Peyer's patch (tissue), 4 donors: ENCODE measurements around the gene PLB1. TPM values are rescaled to one million over a fixed set of nuclear protein-coding genes. Genes with fewer than 3 reads are reported as not detected.

Source experiments
- DNase-seq, 3 donors: peaks; one replicate each; pipeline ENCODE4 v3.0.0-alpha.2; 2017 to 2019
- H3K27ac ChIP-seq, 4 donors: fragments of 200-600 bp; sonication (generic); one replicate each; pipeline ENCODE4 v1.5.1; 2016 to 2019
- H3K27me3 ChIP-seq, 2 donors: fragments of 200-600 bp; sonication (generic); one replicate each; pipeline ENCODE4 v1.5.1; 2019
- H3K36me3 ChIP-seq, 3 donors: fragments of 200-600 bp; sonication (generic); one replicate each; pipeline ENCODE4 v1.5.1; 2016 to 2019
- H3K4me1 ChIP-seq, 4 donors: fragments of 200-600 bp; sonication (generic); one replicate each; pipeline ENCODE4 v1.5.1; 2016 to 2019
- H3K4me3 ChIP-seq, 4 donors: fragments of 200-600 bp; sonication (generic); 1 replicate in 3 of 4; 2 replicates in 1 of 4; pipeline ENCODE4 v1.5.1; 2016 to 2019; ENCODE audit warnings: mild to moderate bottlenecking in 1 of 4
- H3K9me3 ChIP-seq, 4 donors: fragments of 200-600 bp; sonication (generic); one replicate each; pipeline ENCODE4 v1.5.1; 2016 to 2019; ENCODE audit warnings: mild to moderate bottlenecking in 1 of 4
- POLR2A ChIP-seq, 2 donors: fragments of 450-650 bp; IDR thresholded peaks; one replicate each; pipeline ENCODE4 v1.5.1; 2017; ENCODE audit warnings: antibody characterized with exemption in 2 of 2, mild to moderate bottlenecking in 2 of 2, moderate library complexity in 2 of 2
- total RNA-seq, 4 donors: library from RNA; depleted of rRNA; stranded (reverse); fragments of >200 nt; gene quantifications; one replicate each; pipeline ENCODE4 v1.1.0, GENCODE V29; 2016
- TF ChIP-seq, protein P1 (sequence below), 6 experiments: fragments of 450-650 bp in 4 of 6; fragments of 200-600 bp in 2 of 6; sonication (generic) in 1 of 6; IDR thresholded peaks; one replicate each; pipeline ENCODE4 v1.5.1; 2017 to 2019; ENCODE audit warnings: antibody characterized with exemption in 6 of 6, mild to moderate bottlenecking in 3 of 6, moderate library complexity in 1 of 6

Gene PLB1
- total RNA-seq, 4 donors from 2014 or later = 9.1 to 345 (median 146) TPM

GRCh38 chr2:28463211-28463816 is 32.5 kb upstream of the PLB1 start:
- TF ChIP-seq, protein P1, sequence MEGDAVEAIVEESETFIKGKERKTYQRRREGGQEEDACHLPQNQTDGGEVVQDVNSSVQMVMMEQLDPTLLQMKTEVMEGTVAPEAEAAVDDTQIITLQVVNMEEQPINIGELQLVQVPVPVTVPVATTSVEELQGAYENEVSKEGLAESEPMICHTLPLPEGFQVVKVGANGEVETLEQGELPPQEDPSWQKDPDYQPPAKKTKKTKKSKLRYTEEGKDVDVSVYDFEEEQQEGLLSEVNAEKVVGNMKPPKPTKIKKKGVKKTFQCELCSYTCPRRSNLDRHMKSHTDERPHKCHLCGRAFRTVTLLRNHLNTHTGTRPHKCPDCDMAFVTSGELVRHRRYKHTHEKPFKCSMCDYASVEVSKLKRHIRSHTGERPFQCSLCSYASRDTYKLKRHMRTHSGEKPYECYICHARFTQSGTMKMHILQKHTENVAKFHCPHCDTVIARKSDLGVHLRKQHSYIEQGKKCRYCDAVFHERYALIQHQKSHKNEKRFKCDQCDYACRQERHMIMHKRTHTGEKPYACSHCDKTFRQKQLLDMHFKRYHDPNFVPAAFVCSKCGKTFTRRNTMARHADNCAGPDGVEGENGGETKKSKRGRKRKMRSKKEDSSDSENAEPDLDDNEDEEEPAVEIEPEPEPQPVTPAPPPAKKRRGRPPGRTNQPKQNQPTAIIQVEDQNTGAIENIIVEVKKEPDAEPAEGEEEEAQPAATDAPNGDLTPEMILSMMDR (IDR thresholded peaks at IDR 0.05) = no peak
- TF ChIP-seq POLR2A (IDR thresholded peaks at IDR 0.05) = no peak
- no peaks in the 10 kb centered on the region for H3K27me3 ChIP-seq

DNA sequence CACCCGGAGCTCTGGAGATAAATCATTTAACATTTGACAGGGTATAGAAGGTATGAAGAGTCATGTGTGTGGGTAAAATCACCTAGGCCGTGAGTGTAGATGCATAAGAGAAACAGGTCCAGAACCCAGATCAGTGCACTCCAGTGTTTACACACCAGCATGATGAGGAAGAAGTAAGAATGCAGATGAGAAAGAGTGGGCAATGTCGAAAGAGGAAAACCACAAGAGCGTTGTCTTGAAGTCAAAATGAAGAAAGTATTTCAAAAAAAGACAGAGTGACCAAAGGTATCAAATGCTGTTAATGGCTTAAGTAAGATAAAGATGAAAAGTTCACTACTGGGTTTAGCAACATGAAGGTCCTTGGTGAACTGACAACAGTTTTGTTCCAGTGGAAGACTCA is 32.0 kb upstream of the PLB1 start:
- Histone ChIP-seq H3K36me3 (no peaks in the 10 kb centered on the region), H3K27me3 (no peaks in the 10 kb centered on the region), H3K4me3 (no peak overlapping the region), H3K4me1 (no peaks in the 10 kb centered on the region), H3K9me3 (no peaks in the 10 kb centered on the region), H3K27ac (no peak overlapping the region)
- DNase-seq = peak in 1 of 3 donors; percentile 2
- no peak for TF ChIP-seq POLR2A (IDR thresholded peaks at IDR 0.05)
- TF ChIP-seq, protein P1 (IDR thresholded peaks at IDR 0.05) = no peak

More at GRCh38 chr2:28463211-28463816, 32.5 kb upstream of the PLB1 start:
- Histone ChIP-seq H3K4me1 (no peaks in the 10 kb centered on the region), H3K4me3 (no peak overlapping the region), H3K27ac (no peak overlapping the region), H3K9me3 (no peaks in the 10 kb centered on the region), H3K36me3 (no peaks in the 10 kb centered on the region)
- no peak for DNase-seq

DNA sequence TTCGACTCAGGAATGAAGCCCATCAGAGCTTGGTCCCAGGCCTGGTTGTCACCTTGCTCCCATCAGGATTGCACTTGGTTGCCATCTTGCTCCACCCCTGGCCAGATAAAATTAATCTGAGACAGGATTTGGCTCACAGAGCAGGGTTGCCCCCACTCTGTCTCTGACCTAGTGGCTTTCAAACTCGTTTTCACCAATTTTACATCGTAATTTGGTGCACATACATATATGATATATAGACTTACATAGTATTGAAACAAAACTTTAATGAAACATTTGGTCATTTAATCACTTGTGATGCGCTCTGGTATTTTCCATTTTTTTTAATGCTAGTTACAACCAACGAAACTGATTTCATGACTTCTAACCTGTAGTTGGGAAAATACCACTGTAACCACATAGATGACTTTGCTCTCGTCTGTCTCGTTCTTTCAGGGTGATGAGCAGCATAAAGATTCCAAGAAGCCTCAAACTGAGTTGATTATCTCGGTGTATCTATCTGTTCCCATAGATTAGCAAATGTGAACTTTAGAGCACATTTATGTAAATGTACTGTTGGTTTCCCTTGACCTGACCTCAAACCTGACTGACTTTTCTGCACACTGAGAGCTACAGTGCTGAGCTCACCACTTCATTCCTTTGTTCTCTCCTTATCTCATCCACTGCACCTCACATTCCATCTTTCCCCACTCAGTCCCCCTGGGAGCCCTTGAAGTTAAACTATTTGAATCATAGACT is 30.5 kb upstream of the PLB1 start:
- Histone ChIP-seq H3K9me3 (no peaks in the 10 kb centered on the region), H3K36me3 (no peaks in the 10 kb centered on the region), H3K4me1 (peaks cover 0 to 11% (median 0%) of the 10 kb centered on the region in 4 donors), H3K27me3 (no peaks in the 10 kb centered on the region), H3K4me3 (no peak overlapping the region), H3K27ac (no peak overlapping the region)
- no peak for TF ChIP-seq POLR2A (IDR thresholded peaks at IDR 0.05)
- TF ChIP-seq, protein P1 (IDR thresholded peaks at IDR 0.05) = no peak
- no peak for DNase-seq

- Histone ChIP-seq H3K9me3 (no peaks in the 10 kb centered on the region), H3K4me1 (peaks cover 0 to 20% (median 0%) of the 10 kb centered on the region in 4 donors), H3K27me3 (no peaks in the 10 kb centered on the region), H3K27ac (no peak overlapping the region), H3K36me3 (no peaks in the 10 kb centered on the region), H3K4me3 (no peak overlapping the region)
- TF ChIP-seq, protein P1 (IDR thresholded peaks at IDR 0.05) = no peak
- no peak for TF ChIP-seq POLR2A (IDR thresholded peaks at IDR 0.05)
- DNase-seq = no peak
These were observed 26.6 kb upstream of the PLB1 start for GRCh38 chr2:28469304-28469703.

DNA sequence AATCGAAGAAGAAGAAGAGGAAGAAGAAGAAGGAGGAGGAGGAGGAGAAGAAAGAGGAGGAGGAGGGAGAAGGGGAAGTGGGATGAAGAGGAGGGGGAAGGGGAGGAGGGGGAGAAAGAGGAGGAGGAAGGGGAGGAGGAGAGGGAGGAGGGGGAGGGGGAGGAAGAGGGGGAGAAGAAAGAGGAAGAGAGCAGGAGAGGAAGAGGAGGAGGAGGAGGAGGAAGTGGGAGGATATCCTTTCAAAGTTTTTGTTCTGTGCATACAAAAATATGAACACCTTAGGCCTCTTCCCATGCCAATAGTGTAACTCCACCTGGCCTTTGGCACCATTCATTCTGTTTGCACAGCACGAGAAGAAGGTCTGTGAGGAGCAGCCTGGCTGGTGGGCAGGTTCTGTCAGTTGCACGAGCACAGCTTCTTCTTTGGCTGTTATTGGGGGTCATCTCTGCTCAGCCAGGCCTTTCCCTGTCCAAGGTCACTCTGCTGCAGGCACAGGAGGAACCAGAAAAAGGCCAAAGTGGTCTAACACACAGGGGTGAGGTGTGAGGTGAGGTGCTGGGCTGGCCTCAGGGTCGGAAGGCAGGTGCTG is 25.8 kb upstream of the PLB1 start:
- TF ChIP-seq, protein P1 (IDR thresholded peaks at IDR 0.05) = no peak
- no peak for TF ChIP-seq POLR2A (IDR thresholded peaks at IDR 0.05)
- Histone ChIP-seq H3K27ac (peak overlapping the region in 3 of 4 donors; percentile 45 to 91 (median 49)), H3K27me3 (no peaks in the 10 kb centered on the region), H3K4me1 (peaks cover 0 to 20% (median 0%) of the 10 kb centered on the region in 4 donors), H3K36me3 (no peaks in the 10 kb centered on the region), H3K4me3 (no peak overlapping the region), H3K9me3 (no peaks in the 10 kb centered on the region)
- no peak for DNase-seq
